ENCODE results near the gene COPG2. TPM values are rescaled to one million over a fixed set of nuclear protein-coding genes. Genes with fewer than 3 reads are reported as not detected.

The COPG2 gene
- total and polyA plus RNA-seq, 2 donors, result 14.1 to 20.8 TPM

DNA sequence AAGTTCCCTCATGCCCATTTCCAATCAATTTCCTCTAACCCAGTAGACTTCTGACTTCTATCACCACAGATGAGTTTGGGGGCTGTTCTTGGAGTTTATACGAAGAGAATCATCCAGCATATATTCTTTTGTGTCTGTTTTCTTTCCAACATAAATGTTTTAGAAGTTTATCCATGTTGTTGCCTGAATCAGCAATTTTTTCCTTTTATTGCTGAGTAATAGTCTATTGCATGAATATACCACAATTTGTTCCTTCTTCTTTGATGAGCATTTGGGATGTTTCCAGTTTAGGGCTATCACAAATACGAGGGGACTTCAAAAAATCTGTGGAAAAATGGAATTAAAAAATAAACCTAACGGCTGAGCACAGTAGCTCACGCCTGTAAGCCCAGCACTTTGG, 26.2 kb downstream of the COPG2 start:
- WGBS, result 87% methylated on average over 4 of the region's 4 CpGs
- Histone ChIP-seq H3K9me3 (ENCODE audit: control insufficient read depth in 2 of 2, insufficient read depth in 1 of 2, low read length in 1 of 2) (peaks cover 0 to 14% of the 10 kb centered on the region in 2 donors), H3K36me3 (ENCODE audit: control insufficient read depth in 2 of 2, insufficient read depth in 2 of 2, low read length in 1 of 2) (no peaks in the 10 kb centered on the region), H3K4me3 (ENCODE audit: low read length in 2 of 2) (no peak overlapping the region), H3K27me3 (ENCODE audit: control insufficient read depth in 2 of 2, insufficient read depth in 1 of 2, low read length in 1 of 2) (no peaks in the 10 kb centered on the region), H3K4me1 (ENCODE audit: control insufficient read depth in 2 of 2, insufficient read depth in 2 of 2, low read length in 2 of 2) (no peaks in the 10 kb centered on the region), H3K27ac (ENCODE audit: low read depth in 1 of 2, low read length in 1 of 2) (no peak overlapping the region)
- no peak for DNase-seq (ENCODE audit: low read depth in 6 of 9, low spot score in 9 of 9)

GRCh38 chr7:130641497-130641896, 27.1 kb downstream of the COPG2 start:
- DNase-seq (ENCODE audit: low read depth in 6 of 9, low spot score in 9 of 9), result no peak
- 88% methylated on average over 3 of the region's 3 CpGs for whole genome bisulfite sequencing

GRCh38 chr7:130641040-130641439, 27.5 kb downstream of the COPG2 start:
- Histone ChIP-seq H3K36me3 (ENCODE audit: control insufficient read depth in 2 of 2, insufficient read depth in 2 of 2, low read length in 1 of 2) (no peaks in the 10 kb centered on the region), H3K4me3 (ENCODE audit: low read length in 2 of 2) (no peak overlapping the region), H3K9me3 (ENCODE audit: control insufficient read depth in 2 of 2, insufficient read depth in 1 of 2, low read length in 1 of 2) (peaks cover 0 to 11% of the 10 kb centered on the region in 2 donors), H3K27ac (ENCODE audit: low read depth in 1 of 2, low read length in 1 of 2) (no peak overlapping the region), H3K4me1 (ENCODE audit: control insufficient read depth in 2 of 2, insufficient read depth in 2 of 2, low read length in 2 of 2) (no peaks in the 10 kb centered on the region), H3K27me3 (ENCODE audit: control insufficient read depth in 2 of 2, insufficient read depth in 1 of 2, low read length in 1 of 2) (no peaks in the 10 kb centered on the region)
- WGBS, result 100% methylated on average over 1 of the region's 1 CpG
- no peak for DNase-seq (ENCODE audit: low read depth in 6 of 9, low spot score in 9 of 9)

More at GRCh38 chr7:130641497-130641896, 27.1 kb downstream of the COPG2 start:
- Histone ChIP-seq H3K27me3 (ENCODE audit: control insufficient read depth in 2 of 2, insufficient read depth in 1 of 2, low read length in 1 of 2) (no peaks in the 10 kb centered on the region), H3K27ac (ENCODE audit: low read depth in 1 of 2, low read length in 1 of 2) (no peak overlapping the region), H3K4me1 (ENCODE audit: control insufficient read depth in 2 of 2, insufficient read depth in 2 of 2, low read length in 2 of 2) (no peaks in the 10 kb centered on the region), H3K9me3 (ENCODE audit: control insufficient read depth in 2 of 2, insufficient read depth in 1 of 2, low read length in 1 of 2) (peaks cover 0 to 11% of the 10 kb centered on the region in 2 donors), H3K4me3 (ENCODE audit: low read length in 2 of 2) (no peak overlapping the region), H3K36me3 (ENCODE audit: control insufficient read depth in 2 of 2, insufficient read depth in 2 of 2, low read length in 1 of 2) (no peaks in the 10 kb centered on the region)

- WGBS, result 95% methylated on average over 1 of the region's 1 CpG
- H3K27me3 ChIP-seq (ENCODE audit: control insufficient read depth in 2 of 2, insufficient read depth in 1 of 2, low read length in 1 of 2), result no peaks in the 10 kb centered on the region
- peaks cover 0 to 11% of the 10 kb centered on the region in 2 donors for H3K9me3 ChIP-seq (ENCODE audit: control insufficient read depth in 2 of 2, insufficient read depth in 1 of 2, low read length in 1 of 2)
- no peaks in the 10 kb centered on the region for H3K4me1 ChIP-seq (ENCODE audit: control insufficient read depth in 2 of 2, insufficient read depth in 2 of 2, low read length in 2 of 2)
- no peak overlapping the region for H3K4me3 ChIP-seq (ENCODE audit: low read length in 2 of 2)
- no peak for DNase-seq (ENCODE audit: low read depth in 6 of 9, low spot score in 9 of 9)
- no peak overlapping the region for H3K27ac ChIP-seq (ENCODE audit: low read depth in 1 of 2, low read length in 1 of 2)
- H3K36me3 ChIP-seq (ENCODE audit: control insufficient read depth in 2 of 2, insufficient read depth in 2 of 2, low read length in 1 of 2), result no peaks in the 10 kb centered on the region
These were observed 29.2 kb downstream of the COPG2 start for GRCh38 chr7:130639388-130639787.

DNA sequence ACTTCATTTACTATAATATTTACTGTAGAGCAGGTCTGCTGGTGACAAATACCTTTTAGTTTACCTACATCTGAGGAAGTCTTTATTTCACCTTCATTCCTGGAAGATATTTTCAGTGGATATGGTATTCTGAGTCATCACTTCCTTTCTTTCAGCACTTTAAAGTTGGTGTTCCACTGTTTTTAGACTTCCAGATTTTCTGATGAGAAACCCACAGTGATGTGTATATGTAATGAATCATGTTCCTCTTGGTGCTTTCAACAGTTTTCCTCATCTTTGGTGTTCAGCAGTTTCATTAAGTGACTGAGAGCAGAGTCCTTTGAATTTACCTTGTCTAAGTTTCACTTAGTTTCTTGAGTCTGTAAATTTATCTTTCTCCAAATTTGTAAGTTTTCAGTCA, 36.4 kb downstream of the COPG2 start:
- H3K27me3 ChIP-seq (ENCODE audit: control insufficient read depth in 2 of 2, insufficient read depth in 1 of 2, low read length in 1 of 2), result no peaks in the 10 kb centered on the region
- H3K4me3 ChIP-seq (ENCODE audit: low read length in 2 of 2), result no peak overlapping the region
- DNase-seq (ENCODE audit: low read depth in 6 of 9, low spot score in 9 of 9), result no peak
- no peaks in the 10 kb centered on the region for H3K4me1 ChIP-seq (ENCODE audit: control insufficient read depth in 2 of 2, insufficient read depth in 2 of 2, low read length in 2 of 2)
- H3K9me3 ChIP-seq (ENCODE audit: control insufficient read depth in 2 of 2, insufficient read depth in 1 of 2, low read length in 1 of 2), result peaks cover 0 to 13% of the 10 kb centered on the region in 2 donors
- no peak overlapping the region for H3K27ac ChIP-seq (ENCODE audit: low read depth in 1 of 2, low read length in 1 of 2)
- no peaks in the 10 kb centered on the region for H3K36me3 ChIP-seq (ENCODE audit: control insufficient read depth in 2 of 2, insufficient read depth in 2 of 2, low read length in 1 of 2)

DNA sequence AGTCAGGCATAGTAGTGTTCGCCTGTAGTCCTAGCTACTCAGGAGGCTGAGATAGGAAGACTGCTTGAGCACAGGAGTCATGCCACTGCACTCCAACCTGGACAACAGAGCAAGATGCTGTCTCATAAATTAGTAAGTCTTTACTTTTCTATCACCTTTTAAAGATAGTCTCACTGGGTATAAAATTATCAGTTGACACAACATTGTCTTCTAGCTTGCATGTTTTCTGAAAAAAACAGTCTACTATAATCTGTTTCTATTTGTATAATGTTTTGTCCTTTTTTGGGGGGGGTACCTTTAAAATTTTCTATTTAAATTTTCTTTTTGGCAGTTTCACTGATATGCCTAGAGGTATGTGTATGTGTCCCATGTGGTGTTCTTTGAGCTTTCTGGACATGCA, 39.6 kb downstream of the COPG2 start:
- H3K36me3 ChIP-seq (ENCODE audit: control insufficient read depth in 2 of 2, insufficient read depth in 2 of 2, low read length in 1 of 2), result no peaks in the 10 kb centered on the region
- WGBS, result 96% methylated on average over 1 of the region's 1 CpG
- no peak for DNase-seq (ENCODE audit: low read depth in 6 of 9, low spot score in 9 of 9)
- no peak overlapping the region for H3K4me3 ChIP-seq (ENCODE audit: low read length in 2 of 2)
- H3K27me3 ChIP-seq (ENCODE audit: control insufficient read depth in 2 of 2, insufficient read depth in 1 of 2, low read length in 1 of 2), result no peaks in the 10 kb centered on the region
- peaks cover 0 to 13% of the 10 kb centered on the region in 2 donors for H3K9me3 ChIP-seq (ENCODE audit: control insufficient read depth in 2 of 2, insufficient read depth in 1 of 2, low read length in 1 of 2)
- no peaks in the 10 kb centered on the region for H3K4me1 ChIP-seq (ENCODE audit: control insufficient read depth in 2 of 2, insufficient read depth in 2 of 2, low read length in 2 of 2)
- H3K27ac ChIP-seq (ENCODE audit: low read depth in 1 of 2, low read length in 1 of 2), result no peak overlapping the region

DNA sequence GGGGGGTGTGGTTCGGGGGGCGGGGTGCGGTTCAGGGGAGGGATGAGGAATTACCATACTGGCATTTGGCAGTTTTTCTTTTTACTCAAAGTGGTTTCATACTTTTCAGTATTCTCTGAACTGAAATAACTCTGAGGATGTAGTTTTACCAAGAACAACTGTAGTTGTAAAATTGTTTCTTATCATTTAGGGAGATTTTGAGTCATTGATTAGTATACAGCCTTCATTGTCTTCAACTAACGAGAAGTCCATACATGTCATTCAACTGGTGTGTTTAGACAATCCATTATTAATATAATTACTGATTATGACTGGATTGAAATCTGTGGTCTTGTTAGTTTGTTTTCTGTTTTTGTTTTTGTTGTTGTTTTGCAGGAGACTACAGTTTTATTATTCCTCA, 40.8 kb downstream of the COPG2 start:
- no peak for DNase-seq (ENCODE audit: low read depth in 6 of 9, low spot score in 9 of 9)
- H3K27ac ChIP-seq (ENCODE audit: low read depth in 1 of 2, low read length in 1 of 2), result no peak overlapping the region
- H3K9me3 ChIP-seq (ENCODE audit: control insufficient read depth in 2 of 2, insufficient read depth in 1 of 2, low read length in 1 of 2), result peaks cover 0 to 13% of the 10 kb centered on the region in 2 donors
- no peaks in the 10 kb centered on the region for H3K4me1 ChIP-seq (ENCODE audit: control insufficient read depth in 2 of 2, insufficient read depth in 2 of 2, low read length in 2 of 2)
- over 99% methylated on average over 4 of the region's 4 CpGs for WGBS
- no peak overlapping the region for H3K4me3 ChIP-seq (ENCODE audit: low read length in 2 of 2)
- H3K36me3 ChIP-seq (ENCODE audit: control insufficient read depth in 2 of 2, insufficient read depth in 2 of 2, low read length in 1 of 2), result no peaks in the 10 kb centered on the region
- no peaks in the 10 kb centered on the region for H3K27me3 ChIP-seq (ENCODE audit: control insufficient read depth in 2 of 2, insufficient read depth in 1 of 2, low read length in 1 of 2)

DNA sequence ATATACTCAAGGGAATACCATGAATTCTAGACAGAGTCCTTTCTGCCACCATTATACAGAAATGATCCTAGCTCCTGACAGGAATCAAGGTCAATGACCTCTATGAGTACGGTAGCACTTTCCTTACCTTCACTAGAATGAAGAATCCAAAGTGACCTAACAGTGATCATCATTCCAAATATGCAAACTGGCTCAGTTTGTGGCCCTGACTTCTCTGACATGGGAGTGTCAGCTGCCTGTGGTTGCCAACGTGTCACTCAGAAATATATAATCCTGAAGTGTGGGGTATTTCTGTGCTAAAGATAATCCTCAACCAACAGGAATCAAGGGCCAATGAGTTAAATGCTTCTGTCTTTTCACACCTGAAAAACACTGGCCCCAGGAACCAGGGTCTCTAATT, 45.7 kb downstream of the COPG2 start:
- 95% methylated on average over 2 of the region's 2 CpGs for WGBS
- DNase-seq (ENCODE audit: low read depth in 6 of 9, low spot score in 9 of 9), result no peak

DNA sequence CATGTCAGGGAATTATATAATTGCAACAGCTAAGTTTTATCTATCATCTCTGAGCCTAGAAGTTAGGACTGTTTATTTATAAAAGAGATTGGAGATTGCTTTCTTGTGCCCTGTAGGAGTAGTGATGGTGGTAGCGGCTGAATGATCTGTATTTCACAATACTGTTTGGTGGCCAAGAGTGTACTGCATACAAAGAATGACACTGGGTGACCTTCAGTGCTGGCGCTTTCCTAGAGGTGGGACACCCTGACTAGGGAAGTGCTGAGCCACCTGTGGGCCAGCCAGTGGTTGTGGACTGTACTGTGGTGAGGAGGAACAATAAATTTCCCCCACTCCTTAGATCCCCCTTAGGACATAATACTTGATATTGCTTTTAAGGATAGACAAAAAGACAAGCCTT, 53.0 kb downstream of the COPG2 start:
- Histone ChIP-seq H3K9me3 (ENCODE audit: control insufficient read depth in 2 of 2, insufficient read depth in 1 of 2, low read length in 1 of 2) (no peaks in the 10 kb centered on the region), H3K4me3 (ENCODE audit: low read length in 2 of 2) (no peak overlapping the region), H3K27ac (ENCODE audit: low read depth in 1 of 2, low read length in 1 of 2) (no peak overlapping the region), H3K36me3 (ENCODE audit: control insufficient read depth in 2 of 2, insufficient read depth in 2 of 2, low read length in 1 of 2) (peaks cover 0 to 10% of the 10 kb centered on the region in 2 donors), H3K27me3 (ENCODE audit: control insufficient read depth in 2 of 2, insufficient read depth in 1 of 2, low read length in 1 of 2) (no peaks in the 10 kb centered on the region), H3K4me1 (ENCODE audit: control insufficient read depth in 2 of 2, insufficient read depth in 2 of 2, low read length in 2 of 2) (no peaks in the 10 kb centered on the region)
- 95% methylated on average over 2 of the region's 2 CpGs for WGBS
- no peak for DNase-seq (ENCODE audit: low read depth in 6 of 9, low spot score in 9 of 9)

More for the DNA sequence above, 45.7 kb downstream of the COPG2 start:
- Histone ChIP-seq H3K9me3 (ENCODE audit: control insufficient read depth in 2 of 2, insufficient read depth in 1 of 2, low read length in 1 of 2) (no peaks in the 10 kb centered on the region), H3K4me3 (ENCODE audit: low read length in 2 of 2) (no peak overlapping the region), H3K27me3 (ENCODE audit: control insufficient read depth in 2 of 2, insufficient read depth in 1 of 2, low read length in 1 of 2) (no peaks in the 10 kb centered on the region), H3K27ac (ENCODE audit: low read depth in 1 of 2, low read length in 1 of 2) (no peak overlapping the region), H3K36me3 (ENCODE audit: control insufficient read depth in 2 of 2, insufficient read depth in 2 of 2, low read length in 1 of 2) (no peaks in the 10 kb centered on the region), H3K4me1 (ENCODE audit: control insufficient read depth in 2 of 2, insufficient read depth in 2 of 2, low read length in 2 of 2) (no peaks in the 10 kb centered on the region)

GRCh38 chr7:130614449-130614848, 54.1 kb downstream of the COPG2 start:
- Histone ChIP-seq H3K4me3 (ENCODE audit: low read length in 2 of 2) (no peak overlapping the region), H3K36me3 (ENCODE audit: control insufficient read depth in 2 of 2, insufficient read depth in 2 of 2, low read length in 1 of 2) (peaks cover 0 to 14% of the 10 kb centered on the region in 2 donors), H3K27me3 (ENCODE audit: control insufficient read depth in 2 of 2, insufficient read depth in 1 of 2, low read length in 1 of 2) (no peaks in the 10 kb centered on the region), H3K4me1 (ENCODE audit: control insufficient read depth in 2 of 2, insufficient read depth in 2 of 2, low read length in 2 of 2) (no peaks in the 10 kb centered on the region), H3K9me3 (ENCODE audit: control insufficient read depth in 2 of 2, insufficient read depth in 1 of 2, low read length in 1 of 2) (no peaks in the 10 kb centered on the region), H3K27ac (ENCODE audit: low read depth in 1 of 2, low read length in 1 of 2) (no peak overlapping the region)
- DNase-seq (ENCODE audit: low read depth in 6 of 9, low spot score in 9 of 9), result no peak
- 97% methylated on average over 1 of the region's 1 CpG for WGBS
